ENCODE data around the gene LPAR3. TPM values are rescaled to one million over a fixed set of nuclear protein-coding genes. Genes with fewer than 3 reads are reported as not detected.

Gene LPAR3
- total and polyA plus RNA-seq, 2 experiments from 2014 or later = 10.4 to 36.9 TPM

- TF ChIP-seq, protein P1, sequence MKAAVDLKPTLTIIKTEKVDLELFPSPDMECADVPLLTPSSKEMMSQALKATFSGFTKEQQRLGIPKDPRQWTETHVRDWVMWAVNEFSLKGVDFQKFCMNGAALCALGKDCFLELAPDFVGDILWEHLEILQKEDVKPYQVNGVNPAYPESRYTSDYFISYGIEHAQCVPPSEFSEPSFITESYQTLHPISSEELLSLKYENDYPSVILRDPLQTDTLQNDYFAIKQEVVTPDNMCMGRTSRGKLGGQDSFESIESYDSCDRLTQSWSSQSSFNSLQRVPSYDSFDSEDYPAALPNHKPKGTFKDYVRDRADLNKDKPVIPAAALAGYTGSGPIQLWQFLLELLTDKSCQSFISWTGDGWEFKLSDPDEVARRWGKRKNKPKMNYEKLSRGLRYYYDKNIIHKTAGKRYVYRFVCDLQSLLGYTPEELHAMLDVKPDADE (IDR thresholded peaks at IDR 0.05) = no peak
- TF ChIP-seq STAT1 (IDR thresholded peaks at IDR 0.05; ENCODE audit: unreplicated experiment) = no peak
Measured at GRCh38 chr1:84869720-84870119, 23.3 kb downstream of the LPAR3 start (continued).

DNA sequence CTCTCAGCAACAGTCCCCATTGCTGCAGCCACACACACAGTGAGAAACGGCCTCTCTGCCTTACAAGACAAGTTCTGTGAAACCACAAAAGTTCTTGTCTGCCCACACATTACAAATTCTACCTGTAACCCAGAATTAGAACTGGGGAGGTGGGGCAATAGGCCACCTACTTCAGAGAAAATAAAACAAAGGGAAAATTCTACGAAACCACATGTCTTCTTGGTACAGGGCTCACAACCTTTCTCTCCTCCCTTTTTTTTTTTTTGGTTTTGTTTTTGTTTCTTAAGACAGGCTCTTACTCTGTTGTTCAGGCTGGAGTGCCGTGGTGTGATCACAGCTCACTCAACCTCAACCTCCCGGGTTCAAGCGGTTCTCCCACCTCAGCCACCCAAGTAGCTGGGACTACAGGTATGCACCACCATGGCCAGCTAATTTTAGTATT lies 30.2 kb downstream of the LPAR3 start:
- no peak overlapping the region; the same call in 1 of the 2 replicates for H3K27ac Mint-ChIP-seq
- no peak for DNase-seq (ENCODE audit: low spot score)
- TF ChIP-seq ZNF462 (CRISPR knock-in tag; IDR thresholded peaks at IDR 0.05) (no peak), ZNF331 (CRISPR knock-in tag; IDR thresholded peaks at IDR 0.05; ENCODE audit: low read depth) (no peak), STAT1 (IDR thresholded peaks at IDR 0.05; ENCODE audit: unreplicated experiment) (no peak), ZNF114 (CRISPR knock-in tag; IDR thresholded peaks at IDR 0.05) (no peak), JUNB (IDR thresholded peaks at IDR 0.05; ENCODE audit: unreplicated experiment) (no peak), EZH2phosphoT487 (IDR thresholded peaks at IDR 0.05; ENCODE audit: unreplicated experiment) (no peak), CREB1 (CRISPR knock-in tag; IDR thresholded peaks at IDR 0.05; ENCODE audit: low read depth) (no peak), EZH2 (IDR thresholded peaks at IDR 0.05; ENCODE audit: low read depth, unreplicated experiment) (no peak)
- TF ChIP-seq, protein P2, sequence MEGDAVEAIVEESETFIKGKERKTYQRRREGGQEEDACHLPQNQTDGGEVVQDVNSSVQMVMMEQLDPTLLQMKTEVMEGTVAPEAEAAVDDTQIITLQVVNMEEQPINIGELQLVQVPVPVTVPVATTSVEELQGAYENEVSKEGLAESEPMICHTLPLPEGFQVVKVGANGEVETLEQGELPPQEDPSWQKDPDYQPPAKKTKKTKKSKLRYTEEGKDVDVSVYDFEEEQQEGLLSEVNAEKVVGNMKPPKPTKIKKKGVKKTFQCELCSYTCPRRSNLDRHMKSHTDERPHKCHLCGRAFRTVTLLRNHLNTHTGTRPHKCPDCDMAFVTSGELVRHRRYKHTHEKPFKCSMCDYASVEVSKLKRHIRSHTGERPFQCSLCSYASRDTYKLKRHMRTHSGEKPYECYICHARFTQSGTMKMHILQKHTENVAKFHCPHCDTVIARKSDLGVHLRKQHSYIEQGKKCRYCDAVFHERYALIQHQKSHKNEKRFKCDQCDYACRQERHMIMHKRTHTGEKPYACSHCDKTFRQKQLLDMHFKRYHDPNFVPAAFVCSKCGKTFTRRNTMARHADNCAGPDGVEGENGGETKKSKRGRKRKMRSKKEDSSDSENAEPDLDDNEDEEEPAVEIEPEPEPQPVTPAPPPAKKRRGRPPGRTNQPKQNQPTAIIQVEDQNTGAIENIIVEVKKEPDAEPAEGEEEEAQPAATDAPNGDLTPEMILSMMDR (conservative IDR thresholded peaks at IDR 0.05; ENCODE audit: low read depth in 2 of 2) = no peak
- TF ChIP-seq, protein P1 (IDR thresholded peaks at IDR 0.05) = no peak
- TF ChIP-seq, protein P3, sequence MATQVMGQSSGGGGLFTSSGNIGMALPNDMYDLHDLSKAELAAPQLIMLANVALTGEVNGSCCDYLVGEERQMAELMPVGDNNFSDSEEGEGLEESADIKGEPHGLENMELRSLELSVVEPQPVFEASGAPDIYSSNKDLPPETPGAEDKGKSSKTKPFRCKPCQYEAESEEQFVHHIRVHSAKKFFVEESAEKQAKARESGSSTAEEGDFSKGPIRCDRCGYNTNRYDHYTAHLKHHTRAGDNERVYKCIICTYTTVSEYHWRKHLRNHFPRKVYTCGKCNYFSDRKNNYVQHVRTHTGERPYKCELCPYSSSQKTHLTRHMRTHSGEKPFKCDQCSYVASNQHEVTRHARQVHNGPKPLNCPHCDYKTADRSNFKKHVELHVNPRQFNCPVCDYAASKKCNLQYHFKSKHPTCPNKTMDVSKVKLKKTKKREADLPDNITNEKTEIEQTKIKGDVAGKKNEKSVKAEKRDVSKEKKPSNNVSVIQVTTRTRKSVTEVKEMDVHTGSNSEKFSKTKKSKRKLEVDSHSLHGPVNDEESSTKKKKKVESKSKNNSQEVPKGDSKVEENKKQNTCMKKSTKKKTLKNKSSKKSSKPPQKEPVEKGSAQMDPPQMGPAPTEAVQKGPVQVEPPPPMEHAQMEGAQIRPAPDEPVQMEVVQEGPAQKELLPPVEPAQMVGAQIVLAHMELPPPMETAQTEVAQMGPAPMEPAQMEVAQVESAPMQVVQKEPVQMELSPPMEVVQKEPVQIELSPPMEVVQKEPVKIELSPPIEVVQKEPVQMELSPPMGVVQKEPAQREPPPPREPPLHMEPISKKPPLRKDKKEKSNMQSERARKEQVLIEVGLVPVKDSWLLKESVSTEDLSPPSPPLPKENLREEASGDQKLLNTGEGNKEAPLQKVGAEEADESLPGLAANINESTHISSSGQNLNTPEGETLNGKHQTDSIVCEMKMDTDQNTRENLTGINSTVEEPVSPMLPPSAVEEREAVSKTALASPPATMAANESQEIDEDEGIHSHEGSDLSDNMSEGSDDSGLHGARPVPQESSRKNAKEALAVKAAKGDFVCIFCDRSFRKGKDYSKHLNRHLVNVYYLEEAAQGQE (IDR thresholded peaks at IDR 0.05; ENCODE audit: unreplicated experiment) = no peak

More for the DNA sequence above, 30.2 kb downstream of the LPAR3 start:
- H2AFZ ChIP-seq = no peak overlapping the region
- Mint-ChIP-seq H3K27me3 (ENCODE audit: insufficient read depth, low read depth, poor library complexity) (peaks cover 3% of the 10 kb centered on the region), H3K36me3 (ENCODE audit: low read depth) (peaks cover 9% of the 10 kb centered on the region), H3K4me1 (peaks cover 5% of the 10 kb centered on the region; the same call in 2 of the 3 replicates), H3K9me3 (no peaks in the 10 kb centered on the region), H3K4me3 (no peak overlapping the region)
- no peaks in the 10 kb centered on the region for H3F3A ChIP-seq (replicated peaks; ENCODE audit: low read depth)
- no peak overlapping the region for H3K27ac ChIP-seq (ENCODE audit: low read depth)
- peaks cover 5% of the 10 kb centered on the region; the same call in 1 of the 2 replicates for H3K36me3 ChIP-seq (ENCODE audit: insufficient read depth)
- ATAC-seq = no peak
- 0 out of 2 replicates have a peak, but pooled peaks cover 4% of the 10 kb centered on the region for H4K20me1 ChIP-seq (replicated peaks; ENCODE audit: insufficient read depth)
- H3K79me2 ChIP-seq (replicated peaks; ENCODE audit: insufficient read depth) = no peaks in the 10 kb centered on the region; the same call in 1 of the 2 replicates
- H3K4me2 ChIP-seq = no peak overlapping the region
- 0 out of 2 replicates have a peak, but pooled peaks cover 2% of the 10 kb centered on the region for H3K9me2 ChIP-seq (ENCODE audit: insufficient read depth)
- H3K4me3 ChIP-seq = no peak overlapping the region
- H3K27me3 ChIP-seq (ENCODE audit: insufficient read depth) = no peaks in the 10 kb centered on the region
- H3K4me1 ChIP-seq (ENCODE audit: insufficient read depth) = no peaks in the 10 kb centered on the region

Data from GM23338 (cell line).